Measurements from ENCODE around the gene NUMB.

The NUMB gene

GRCh38 chr14:73264080-73264884, 194.1 kb downstream of the NUMB start:
- H3K4me3 ChIP-seq (ENCODE audit: low read length), result no peak overlapping the region
- TF ChIP-seq, protein P1, sequence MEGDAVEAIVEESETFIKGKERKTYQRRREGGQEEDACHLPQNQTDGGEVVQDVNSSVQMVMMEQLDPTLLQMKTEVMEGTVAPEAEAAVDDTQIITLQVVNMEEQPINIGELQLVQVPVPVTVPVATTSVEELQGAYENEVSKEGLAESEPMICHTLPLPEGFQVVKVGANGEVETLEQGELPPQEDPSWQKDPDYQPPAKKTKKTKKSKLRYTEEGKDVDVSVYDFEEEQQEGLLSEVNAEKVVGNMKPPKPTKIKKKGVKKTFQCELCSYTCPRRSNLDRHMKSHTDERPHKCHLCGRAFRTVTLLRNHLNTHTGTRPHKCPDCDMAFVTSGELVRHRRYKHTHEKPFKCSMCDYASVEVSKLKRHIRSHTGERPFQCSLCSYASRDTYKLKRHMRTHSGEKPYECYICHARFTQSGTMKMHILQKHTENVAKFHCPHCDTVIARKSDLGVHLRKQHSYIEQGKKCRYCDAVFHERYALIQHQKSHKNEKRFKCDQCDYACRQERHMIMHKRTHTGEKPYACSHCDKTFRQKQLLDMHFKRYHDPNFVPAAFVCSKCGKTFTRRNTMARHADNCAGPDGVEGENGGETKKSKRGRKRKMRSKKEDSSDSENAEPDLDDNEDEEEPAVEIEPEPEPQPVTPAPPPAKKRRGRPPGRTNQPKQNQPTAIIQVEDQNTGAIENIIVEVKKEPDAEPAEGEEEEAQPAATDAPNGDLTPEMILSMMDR (conservative IDR thresholded peaks at IDR 0.05; ENCODE audit: low read depth, low read length), result no peak

GRCh38 chr14:73263606-73264005, 194.7 kb downstream of the NUMB start:
- no peak overlapping the region for H3K4me3 ChIP-seq (ENCODE audit: low read length)
- no peak for DNase-seq (ENCODE audit: low read depth)
- TF ChIP-seq, protein P1 (conservative IDR thresholded peaks at IDR 0.05; ENCODE audit: low read depth, low read length), result no peak

More at GRCh38 chr14:73264080-73264884, 194.1 kb downstream of the NUMB start:
- no peak for DNase-seq (ENCODE audit: low read depth)

DNA sequence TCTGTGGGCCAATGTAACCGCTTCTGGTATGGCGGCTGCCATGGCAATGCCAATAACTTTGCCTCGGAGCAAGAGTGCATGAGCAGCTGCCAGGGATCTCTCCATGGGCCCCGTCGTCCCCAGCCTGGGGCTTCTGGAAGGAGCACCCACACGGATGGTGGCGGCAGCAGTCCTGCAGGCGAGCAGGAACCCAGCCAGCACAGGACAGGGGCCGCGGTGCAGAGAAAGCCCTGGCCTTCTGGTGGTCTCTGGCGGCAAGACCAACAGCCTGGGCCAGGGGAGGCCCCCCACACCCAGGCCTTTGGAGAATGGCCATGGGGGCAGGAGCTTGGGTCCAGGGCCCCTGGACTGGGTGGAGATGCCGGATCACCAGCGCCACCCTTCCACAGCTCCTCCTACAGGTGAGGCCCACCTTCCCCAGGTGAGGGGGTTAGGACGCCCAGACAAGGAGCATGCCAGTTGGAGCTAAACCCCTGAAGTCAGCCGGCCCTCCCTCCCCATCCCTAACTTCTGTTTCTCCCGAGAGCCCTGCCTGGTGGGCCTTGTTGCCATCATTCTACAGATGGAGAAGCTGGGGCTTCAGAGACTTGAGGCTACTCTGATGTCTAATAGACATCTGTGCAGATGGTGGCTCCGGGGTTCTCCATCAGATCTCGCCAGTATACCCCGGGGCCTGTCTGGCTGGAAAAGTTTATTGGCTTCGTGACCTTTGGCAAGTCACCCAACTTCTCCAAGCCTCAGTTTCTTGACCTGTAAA, 195.7 kb downstream of the NUMB start:
- no peak for DNase-seq (ENCODE audit: low read depth)
- H3K4me3 ChIP-seq (ENCODE audit: low read length), result no peak overlapping the region
- TF ChIP-seq, protein P1 (conservative IDR thresholded peaks at IDR 0.05; ENCODE audit: low read depth, low read length), result no peak

- H3K4me3 ChIP-seq (ENCODE audit: low read length), result no peak overlapping the region
- TF ChIP-seq, protein P1 (conservative IDR thresholded peaks at IDR 0.05; ENCODE audit: low read depth, low read length), result no peak
- no peak for DNase-seq (ENCODE audit: low read depth)
These were observed 196.6 kb downstream of the NUMB start for GRCh38 chr14:73261520-73262426.

GRCh38 chr14:73261075-73261474, 197.3 kb downstream of the NUMB start:
- DNase-seq (ENCODE audit: low read depth), result no peak
- H3K4me3 ChIP-seq (ENCODE audit: low read length), result no peak overlapping the region
- TF ChIP-seq, protein P1 (conservative IDR thresholded peaks at IDR 0.05; ENCODE audit: low read depth, low read length), result no peak

- no peak overlapping the region for H3K4me3 ChIP-seq (ENCODE audit: low read length)
- TF ChIP-seq, protein P1 (conservative IDR thresholded peaks at IDR 0.05; ENCODE audit: low read depth, low read length), result no peak
- no peak for DNase-seq (ENCODE audit: low read depth)
These were observed 197.8 kb downstream of the NUMB start for GRCh38 chr14:73260574-73260973.

Measured in retinal pigment epithelial cell (primary cell).